ENCODE results near the gene CLNS1A.

CLNS1A gene

GRCh38 chr11:77637345-77638165, at the start of gene CLNS1A:
Gene CLNS1A, minus strand, starts transcription at chr11:77637794. Its CDS starts 80 bp downstream, at chr11:77637714.
- peak within 1 kb of the TSS; percentile 89 for H3K9ac ChIP-seq (ENCODE audit: low read depth, low read length)
- H3K36me3 ChIP-seq (ENCODE audit: insufficient read depth, low read length): no peaks in the 10 kb centered on the region
- H3K4me1 ChIP-seq (ENCODE audit: insufficient read depth, low read length): no peaks in the 10 kb centered on the region
- H3K9me3 ChIP-seq (ENCODE audit: control insufficient read depth, insufficient read depth, low read length): no peaks in the 10 kb centered on the region

- H3K9me3 ChIP-seq (ENCODE audit: control insufficient read depth, insufficient read depth, low read length): no peaks in the 10 kb centered on the region
- H3K9ac ChIP-seq (ENCODE audit: low read depth, low read length): no peak overlapping the region
- H3K36me3 ChIP-seq (ENCODE audit: insufficient read depth, low read length): peaks cover 3% of the 10 kb centered on the region; the same call in 1 of the 2 replicates
- H3K4me1 ChIP-seq (ENCODE audit: insufficient read depth, low read length): no peaks in the 10 kb centered on the region
These were observed 49.5 kb upstream of the CLNS1A start for GRCh38 chr11:77687088-77687487.

- H3K9me3 ChIP-seq (ENCODE audit: control insufficient read depth, insufficient read depth, low read length): no peaks in the 10 kb centered on the region
- H3K9ac ChIP-seq (ENCODE audit: low read depth, low read length): no peak overlapping the region
- H3K36me3 ChIP-seq (ENCODE audit: insufficient read depth, low read length): peaks cover 20% of the 10 kb centered on the region
- H3K4me1 ChIP-seq (ENCODE audit: insufficient read depth, low read length): no peaks in the 10 kb centered on the region
These were observed 39.5 kb upstream of the CLNS1A start for GRCh38 chr11:77677138-77677537.

GRCh38 chr11:77672264-77672663, 34.7 kb upstream of the CLNS1A start:
- Histone ChIP-seq H3K9ac (ENCODE audit: low read depth, low read length) (no peak overlapping the region), H3K9me3 (ENCODE audit: control insufficient read depth, insufficient read depth, low read length) (no peaks in the 10 kb centered on the region), H3K36me3 (ENCODE audit: insufficient read depth, low read length) (peaks cover 22% of the 10 kb centered on the region), H3K4me1 (ENCODE audit: insufficient read depth, low read length) (no peaks in the 10 kb centered on the region)

- no peaks in the 10 kb centered on the region for H3K4me1 ChIP-seq (ENCODE audit: insufficient read depth, low read length)
- no peaks in the 10 kb centered on the region for H3K9me3 ChIP-seq (ENCODE audit: control insufficient read depth, insufficient read depth, low read length)
- no peak overlapping the region for H3K9ac ChIP-seq (ENCODE audit: low read depth, low read length)
- peaks cover 15% of the 10 kb centered on the region for H3K36me3 ChIP-seq (ENCODE audit: insufficient read depth, low read length)
These were observed 32.4 kb upstream of the CLNS1A start for GRCh38 chr11:77669848-77670511.

- Histone ChIP-seq H3K4me1 (ENCODE audit: insufficient read depth, low read length) (no peaks in the 10 kb centered on the region), H3K9me3 (ENCODE audit: control insufficient read depth, insufficient read depth, low read length) (no peaks in the 10 kb centered on the region), H3K36me3 (ENCODE audit: insufficient read depth, low read length) (peaks cover 12% of the 10 kb centered on the region), H3K9ac (ENCODE audit: low read depth, low read length) (no peak overlapping the region)
These were observed 31.2 kb upstream of the CLNS1A start for GRCh38 chr11:77668760-77669159.

- H3K36me3 ChIP-seq (ENCODE audit: insufficient read depth, low read length): no peaks in the 10 kb centered on the region; the same call in none of the 2 replicates
These were observed 27.8 kb upstream of the CLNS1A start for GRCh38 chr11:77665240-77665965.

GRCh38 chr11:77661670-77662069, 24.1 kb upstream of the CLNS1A start:
- Histone ChIP-seq H3K4me1 (ENCODE audit: insufficient read depth, low read length) (no peaks in the 10 kb centered on the region), H3K9me3 (ENCODE audit: control insufficient read depth, insufficient read depth, low read length) (no peaks in the 10 kb centered on the region), H3K9ac (ENCODE audit: low read depth, low read length) (no peak overlapping the region)

More at GRCh38 chr11:77665240-77665965, 27.8 kb upstream of the CLNS1A start:
- Histone ChIP-seq H3K9ac (ENCODE audit: low read depth, low read length) (no peak overlapping the region), H3K4me1 (ENCODE audit: insufficient read depth, low read length) (no peaks in the 10 kb centered on the region), H3K9me3 (ENCODE audit: control insufficient read depth, insufficient read depth, low read length) (no peaks in the 10 kb centered on the region)

GRCh38 chr11:77660947-77661346, 23.4 kb upstream of the CLNS1A start:
- H3K36me3 ChIP-seq (ENCODE audit: insufficient read depth, low read length): no peaks in the 10 kb centered on the region
- no peaks in the 10 kb centered on the region for H3K4me1 ChIP-seq (ENCODE audit: insufficient read depth, low read length)
- no peak overlapping the region for H3K9ac ChIP-seq (ENCODE audit: low read depth, low read length)
- no peaks in the 10 kb centered on the region for H3K9me3 ChIP-seq (ENCODE audit: control insufficient read depth, insufficient read depth, low read length)

More at GRCh38 chr11:77661670-77662069, 24.1 kb upstream of the CLNS1A start:
- no peaks in the 10 kb centered on the region for H3K36me3 ChIP-seq (ENCODE audit: insufficient read depth, low read length)

- no peaks in the 10 kb centered on the region for H3K9me3 ChIP-seq (ENCODE audit: control insufficient read depth, insufficient read depth, low read length)
- H3K36me3 ChIP-seq (ENCODE audit: insufficient read depth, low read length): no peaks in the 10 kb centered on the region
- no peak overlapping the region for H3K9ac ChIP-seq (ENCODE audit: low read depth, low read length)
- no peaks in the 10 kb centered on the region for H3K4me1 ChIP-seq (ENCODE audit: insufficient read depth, low read length)
These were observed 20.8 kb upstream of the CLNS1A start for GRCh38 chr11:77658213-77659013.

- no peaks in the 10 kb centered on the region for H3K9me3 ChIP-seq (ENCODE audit: control insufficient read depth, insufficient read depth, low read length)
- H3K36me3 ChIP-seq (ENCODE audit: insufficient read depth, low read length): no peaks in the 10 kb centered on the region
- no peak overlapping the region for H3K9ac ChIP-seq (ENCODE audit: low read depth, low read length)
- no peaks in the 10 kb centered on the region for H3K4me1 ChIP-seq (ENCODE audit: insufficient read depth, low read length)
These were observed 18.8 kb upstream of the CLNS1A start for GRCh38 chr11:77656362-77656761.

GRCh38 chr11:77654770-77655434, 17.3 kb upstream of the CLNS1A start:
- H3K9ac ChIP-seq (ENCODE audit: low read depth, low read length): no peak overlapping the region
- no peaks in the 10 kb centered on the region for H3K36me3 ChIP-seq (ENCODE audit: insufficient read depth, low read length)
- no peaks in the 10 kb centered on the region for H3K4me1 ChIP-seq (ENCODE audit: insufficient read depth, low read length)
- no peaks in the 10 kb centered on the region for H3K9me3 ChIP-seq (ENCODE audit: control insufficient read depth, insufficient read depth, low read length)

- H3K9me3 ChIP-seq (ENCODE audit: control insufficient read depth, insufficient read depth, low read length): no peaks in the 10 kb centered on the region
- H3K36me3 ChIP-seq (ENCODE audit: insufficient read depth, low read length): no peaks in the 10 kb centered on the region
- H3K4me1 ChIP-seq (ENCODE audit: insufficient read depth, low read length): no peaks in the 10 kb centered on the region
- H3K9ac ChIP-seq (ENCODE audit: low read depth, low read length): no peak overlapping the region
These were observed 12.5 kb upstream of the CLNS1A start for GRCh38 chr11:77650123-77650522.
